Stimulated activated naive B cell treated with anti-CD40 and anti-IgM and Interleukin-4, amounts not matched to agents 10 μg/mL and 1 μg/mL and 100 μg/mL, for 72 hours (primary cell): Measurements from ENCODE around the gene ELF4.

Experiments used
- ATAC-seq, 2 donors: fragments of 150-1000 bp; cut with Tn5 transposase; replicated peaks; 2 replicates each; pipeline ENCODE4 v1.10.0; 2021; ENCODE audit warnings: moderate library complexity in 1 of 2
- DNase-seq: peaks from one replicate; pipeline ENCODE4 v3.0.0; 2021
- H3K27ac Mint-ChIP-seq: one replicate; pipeline ENCODE4 v1.8.0; 2022; ENCODE audit warnings: mild to moderate bottlenecking, mixed read lengths
- H3K27me3 Mint-ChIP-seq, 2 donors: one replicate each; pipeline ENCODE4 v1.8.0; 2022; ENCODE audit warnings: mixed read lengths in 2 of 2
- H3K36me3 Mint-ChIP-seq, 2 donors: one replicate each; pipeline ENCODE4 v1.8.0; 2022; ENCODE audit warnings: mixed read lengths in 2 of 2, mild to moderate bottlenecking in 1 of 2
- H3K4me1 Mint-ChIP-seq, 2 donors: one replicate each; pipeline ENCODE4 v1.8.0; 2022; ENCODE audit warnings: mixed read lengths in 2 of 2, mild to moderate bottlenecking in 1 of 2
- H3K4me3 Mint-ChIP-seq, 2 donors: one replicate each; pipeline ENCODE4 v1.8.0; 2022; ENCODE audit warnings: mild to moderate bottlenecking in 2 of 2, mixed read lengths in 2 of 2, moderate library complexity in 1 of 2
- H3K9me3 Mint-ChIP-seq, 2 donors: one replicate each; pipeline ENCODE4 v1.8.0; 2022; ENCODE audit warnings: mixed read lengths in 2 of 2, mild to moderate bottlenecking in 1 of 2

Gene ELF4

GRCh38 chrX:130105244-130105643 lies 5.1 kb downstream of the ELF4 start:
- Mint-ChIP-seq H3K9me3 (no peaks in the 10 kb centered on the region), H3K27ac (no peak overlapping the region), H3K4me3 (no peak overlapping the region), H3K27me3 (peaks cover 0 to 3% of the 10 kb centered on the region in 2 donors), H3K36me3 (peaks cover 11 to 12% of the 10 kb centered on the region in 2 donors), H3K4me1 (peaks cover 23 to 75% of the 10 kb centered on the region in 2 donors)
- DNase-seq = no peak
- ATAC-seq = no peak

- Mint-ChIP-seq H3K4me1 (peaks cover 24 to 80% of the 10 kb centered on the region in 2 donors), H3K27ac (no peak overlapping the region)
These were observed 6.7 kb downstream of the ELF4 start for GRCh38 chrX:130103605-130104004.

DNA sequence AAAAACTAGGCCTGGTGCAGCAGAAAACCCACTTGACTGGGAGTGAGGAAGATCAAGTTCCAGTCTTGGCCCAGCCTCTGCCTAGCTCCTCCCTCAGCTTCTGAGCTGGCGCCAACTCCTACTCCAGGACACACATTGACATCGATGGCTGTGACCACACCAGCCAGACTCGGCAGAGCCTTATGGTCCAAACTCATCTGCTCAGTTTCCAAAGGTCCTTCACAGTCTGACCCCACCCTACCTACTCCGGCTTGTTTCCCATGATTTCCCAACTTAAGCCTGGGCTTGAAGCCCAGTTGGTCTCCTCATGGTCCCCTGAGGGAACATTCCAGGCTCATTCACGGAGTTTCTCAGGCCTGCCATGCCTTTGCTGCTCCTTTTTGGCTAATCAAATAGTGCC lies 10.1 kb downstream of the ELF4 start:
- H3K27me3 Mint-ChIP-seq = peaks cover 0 to 3% of the 10 kb centered on the region in 2 donors
- H3K27ac Mint-ChIP-seq = no peak overlapping the region
- DNase-seq (no peak), ATAC-seq (no peak)
- peaks cover 0 to 2% of the 10 kb centered on the region in 2 donors for H3K36me3 Mint-ChIP-seq
- H3K9me3 Mint-ChIP-seq = no peaks in the 10 kb centered on the region
- no peak overlapping the region for H3K4me3 Mint-ChIP-seq
- H3K4me1 Mint-ChIP-seq = peaks cover 22 to 67% of the 10 kb centered on the region in 2 donors

More at GRCh38 chrX:130103605-130104004, 6.7 kb downstream of the ELF4 start:
- Mint-ChIP-seq H3K27me3 (peaks cover 0 to 3% of the 10 kb centered on the region in 2 donors), H3K36me3 (peaks cover 4 to 7% of the 10 kb centered on the region in 2 donors), H3K4me3 (no peak overlapping the region), H3K9me3 (no peaks in the 10 kb centered on the region)
- ATAC-seq (no peak), DNase-seq (no peak)

DNA sequence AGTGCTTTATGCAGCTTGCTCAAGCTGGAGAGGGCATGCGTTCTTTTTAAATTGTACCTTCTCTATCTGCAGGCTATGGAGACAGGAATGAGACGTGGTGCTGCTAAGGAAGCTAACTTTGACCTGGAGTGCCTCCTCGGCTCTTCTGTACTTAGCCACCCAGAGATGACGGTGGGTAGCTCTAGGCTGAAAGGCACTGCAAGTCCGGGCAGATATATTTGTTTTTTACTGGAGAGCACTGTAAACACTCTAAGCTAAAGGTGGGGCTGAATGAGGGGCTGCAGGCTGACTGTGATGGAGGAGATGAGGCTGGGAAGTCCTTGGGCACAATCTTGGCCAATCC lies 12.1 kb downstream of the ELF4 start:
- Mint-ChIP-seq H3K9me3 (no peaks in the 10 kb centered on the region), H3K4me1 (peaks cover 21 to 57% of the 10 kb centered on the region in 2 donors), H3K27ac (no peak overlapping the region), H3K27me3 (no peaks in the 10 kb centered on the region), H3K36me3 (peaks cover 0 to 2% of the 10 kb centered on the region in 2 donors), H3K4me3 (no peak overlapping the region)
- ATAC-seq (no peak), DNase-seq (no peak)

DNA sequence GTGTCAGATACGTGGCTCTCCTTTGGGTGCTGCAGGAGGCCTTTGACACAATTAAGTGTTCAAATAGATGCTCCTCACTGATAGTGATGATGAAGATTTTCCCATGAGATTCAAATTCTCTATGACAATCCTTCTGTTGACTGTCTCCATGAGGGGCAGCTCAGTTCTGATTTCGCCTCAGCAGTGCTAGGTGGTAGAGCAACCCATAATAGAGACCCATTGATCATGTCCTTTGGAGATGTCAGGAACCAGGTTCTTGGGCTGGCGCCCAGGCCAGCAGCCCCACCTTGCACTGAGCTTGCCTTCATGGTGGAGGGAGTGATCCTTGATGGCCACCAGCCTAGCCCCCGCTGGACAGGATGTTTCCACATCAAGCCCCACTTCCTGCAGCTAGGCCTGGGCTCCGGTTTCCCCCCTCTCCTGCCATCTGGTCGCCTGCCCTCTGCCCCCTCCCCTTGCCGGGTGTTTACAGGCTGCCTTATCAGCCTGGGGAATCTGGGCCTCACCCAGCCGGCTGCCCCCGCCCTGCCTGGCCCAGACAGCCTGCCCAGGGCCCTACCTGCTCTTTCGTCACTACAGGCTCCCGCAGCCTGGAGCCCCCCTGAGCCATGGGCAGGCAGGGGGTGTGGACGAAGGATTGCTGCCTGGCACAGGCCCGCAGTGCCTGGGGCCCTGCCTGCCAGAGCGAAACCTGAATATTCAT lies 12.6 kb downstream of the ELF4 start:
- H3K4me3 Mint-ChIP-seq = no peak overlapping the region
- no peaks in the 10 kb centered on the region for H3K9me3 Mint-ChIP-seq
- no peak overlapping the region for H3K27ac Mint-ChIP-seq
- H3K4me1 Mint-ChIP-seq = peaks cover 20 to 56% of the 10 kb centered on the region in 2 donors
- ATAC-seq = no peak
- H3K36me3 Mint-ChIP-seq = peaks cover 0 to 1% of the 10 kb centered on the region in 2 donors
- no peak for DNase-seq
- no peaks in the 10 kb centered on the region for H3K27me3 Mint-ChIP-seq

- Mint-ChIP-seq H3K4me3 (no peak overlapping the region), H3K36me3 (peaks cover 2 to 7% of the 10 kb centered on the region in 2 donors), H3K9me3 (no peaks in the 10 kb centered on the region), H3K27ac (peak overlapping the region; percentile 20), H3K27me3 (no peaks in the 10 kb centered on the region), H3K4me1 (peaks cover 30 to 60% of the 10 kb centered on the region in 2 donors)
- no peak for ATAC-seq
- no peak for DNase-seq
These were observed 14.9 kb downstream of the ELF4 start for GRCh38 chrX:130095249-130096030.

- peak overlapping the region; percentile 20 for H3K27ac Mint-ChIP-seq
- H3K36me3 Mint-ChIP-seq = peaks cover 2 to 10% of the 10 kb centered on the region in 2 donors
- H3K4me3 Mint-ChIP-seq = no peak overlapping the region
- ATAC-seq = no peak
- no peaks in the 10 kb centered on the region for H3K9me3 Mint-ChIP-seq
- peaks cover 34 to 60% of the 10 kb centered on the region in 2 donors for H3K4me1 Mint-ChIP-seq
- DNase-seq = no peak
- no peaks in the 10 kb centered on the region for H3K27me3 Mint-ChIP-seq
These were observed 15.6 kb downstream of the ELF4 start for GRCh38 chrX:130094696-130095095.

GRCh38 chrX:130093271-130093670 lies 17.0 kb downstream of the ELF4 start:
- H3K4me1 Mint-ChIP-seq = peaks cover 33 to 59% of the 10 kb centered on the region in 2 donors
- H3K27me3 Mint-ChIP-seq = no peaks in the 10 kb centered on the region
- H3K36me3 Mint-ChIP-seq = peaks cover 2 to 10% of the 10 kb centered on the region in 2 donors
- no peaks in the 10 kb centered on the region for H3K9me3 Mint-ChIP-seq
- no peak for ATAC-seq
- H3K27ac Mint-ChIP-seq = no peak overlapping the region
- no peak overlapping the region for H3K4me3 Mint-ChIP-seq
- no peak for DNase-seq

- DNase-seq = peak; percentile 88
- Mint-ChIP-seq H3K4me3 (peak overlapping the region; percentile 86 to 90), H3K27ac (peak overlapping the region; percentile 97), H3K27me3 (no peaks in the 10 kb centered on the region), H3K9me3 (no peaks in the 10 kb centered on the region), H3K36me3 (peaks cover 2 to 10% of the 10 kb centered on the region in 2 donors), H3K4me1 (peaks cover 35 to 65% of the 10 kb centered on the region in 2 donors)
- peak; percentile 97 for ATAC-seq
These were observed 18.2 kb downstream of the ELF4 start for GRCh38 chrX:130091980-130092522.

DNA sequence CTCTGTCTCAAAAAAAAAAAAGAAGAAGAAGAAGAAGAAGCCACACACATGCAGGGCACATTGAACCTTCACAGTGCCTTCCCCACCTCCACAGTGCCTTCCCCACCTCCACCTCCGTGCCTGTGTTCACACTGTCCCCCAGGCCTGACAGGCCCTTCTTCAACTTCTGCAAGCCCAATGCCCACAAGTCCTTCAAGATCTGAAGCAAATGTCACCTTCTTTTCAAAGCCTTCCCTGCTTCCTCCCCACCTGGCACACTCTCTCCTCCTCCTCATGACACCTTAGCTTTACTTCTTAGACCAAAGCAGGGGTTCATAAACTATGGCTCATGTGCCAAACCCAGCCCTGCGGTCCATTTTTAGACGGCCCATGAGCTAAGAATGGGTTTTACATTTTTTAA lies 19.9 kb downstream of the ELF4 start:
- no peak for DNase-seq
- H3K27me3 Mint-ChIP-seq = no peaks in the 10 kb centered on the region
- no peaks in the 10 kb centered on the region for H3K9me3 Mint-ChIP-seq
- peak overlapping the region; percentile 63 for H3K27ac Mint-ChIP-seq
- H3K4me1 Mint-ChIP-seq = peaks cover 45 to 70% of the 10 kb centered on the region in 2 donors
- peaks cover 3 to 14% of the 10 kb centered on the region in 2 donors for H3K36me3 Mint-ChIP-seq
- peak overlapping the region; percentile 22 to 63 for H3K4me3 Mint-ChIP-seq
- no peak for ATAC-seq

DNA sequence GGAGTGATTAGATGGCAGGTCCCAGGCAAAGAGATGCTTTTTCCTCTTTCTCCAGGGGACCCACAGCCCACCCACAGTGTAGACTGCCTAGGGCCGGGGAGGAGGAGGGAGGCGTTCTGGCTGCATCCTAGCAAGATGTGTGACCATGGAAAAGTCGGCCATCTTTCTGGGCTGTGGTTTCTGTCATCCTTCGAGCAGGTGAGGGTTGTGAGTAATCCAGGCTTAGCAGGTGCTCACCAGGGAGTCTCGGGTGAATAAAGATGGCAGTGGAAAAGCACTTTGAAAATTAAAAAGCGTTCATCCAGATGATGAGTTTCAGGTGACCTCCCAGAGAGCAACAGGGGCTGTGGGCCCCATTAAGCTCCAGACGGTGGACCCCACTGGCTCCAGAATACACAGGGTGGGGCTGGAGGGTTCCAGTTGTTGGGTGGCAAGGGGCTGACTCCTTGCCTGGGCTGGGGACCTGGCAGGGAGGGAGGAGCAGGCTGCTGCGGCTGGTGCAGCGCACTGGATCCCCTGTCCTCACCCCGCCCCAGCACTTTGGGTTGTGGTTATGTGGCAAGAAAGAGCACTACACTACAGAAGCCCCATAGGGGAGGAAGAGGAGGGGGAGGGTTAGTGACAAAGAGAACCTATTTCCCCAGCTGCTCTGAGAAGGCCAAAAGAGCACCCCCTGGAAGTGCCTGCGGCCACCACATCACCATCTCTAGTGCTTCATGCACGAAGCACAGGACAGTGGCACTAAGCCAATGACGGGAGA lies 23.7 kb downstream of the ELF4 start:
- peak; percentile 40 to 49 for ATAC-seq
- no peaks in the 10 kb centered on the region for H3K27me3 Mint-ChIP-seq
- peak; percentile 21 for DNase-seq
- H3K9me3 Mint-ChIP-seq = no peaks in the 10 kb centered on the region
- peaks cover 3 to 10% of the 10 kb centered on the region in 2 donors for H3K36me3 Mint-ChIP-seq
- H3K4me1 Mint-ChIP-seq = peaks cover 61 to 82% of the 10 kb centered on the region in 2 donors
- H3K4me3 Mint-ChIP-seq = peak overlapping the region; percentile 61 to 69
- peak overlapping the region; percentile 43 for H3K27ac Mint-ChIP-seq

GRCh38 chrX:130085551-130086446 lies 24.5 kb downstream of the ELF4 start:
- peaks cover 64 to 86% of the 10 kb centered on the region in 2 donors for H3K4me1 Mint-ChIP-seq
- no peaks in the 10 kb centered on the region for H3K27me3 Mint-ChIP-seq
- peak overlapping the region; percentile 78 for H3K27ac Mint-ChIP-seq
- H3K36me3 Mint-ChIP-seq = peaks cover 3 to 8% of the 10 kb centered on the region in 2 donors
- H3K4me3 Mint-ChIP-seq = peak overlapping the region; percentile 69 to 78
- H3K9me3 Mint-ChIP-seq = no peaks in the 10 kb centered on the region
- no peak for DNase-seq
- no peak for ATAC-seq

DNA sequence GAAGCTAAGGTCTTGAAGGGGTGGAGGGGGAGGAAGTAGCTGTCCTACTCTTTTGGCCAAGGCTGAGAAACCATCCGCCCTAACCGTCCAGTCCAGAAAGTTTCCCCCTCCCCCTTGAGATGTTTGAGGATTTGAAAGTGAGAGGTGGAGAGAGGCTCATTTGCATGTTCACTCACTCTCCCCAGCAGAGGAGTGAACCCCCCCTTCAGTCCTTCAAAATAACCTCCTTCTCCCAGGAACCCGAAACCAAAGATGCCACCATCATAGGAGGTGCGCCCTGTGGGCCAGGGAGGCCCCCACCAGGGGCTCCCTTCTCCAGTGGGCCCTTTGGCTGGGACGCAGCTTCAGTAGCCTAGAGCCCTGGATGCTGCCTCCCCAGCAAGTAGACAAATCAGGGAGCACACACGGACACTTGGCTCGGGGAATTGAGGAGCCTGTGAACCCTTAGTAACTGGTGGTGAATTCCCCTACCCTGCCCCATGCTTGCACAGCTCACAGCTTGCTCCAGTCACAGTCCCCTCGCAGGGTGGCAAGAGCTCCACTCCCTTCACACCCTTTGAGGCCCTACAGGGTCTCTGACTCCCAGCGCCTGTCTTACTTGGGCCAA lies 25.6 kb downstream of the ELF4 start:
- Mint-ChIP-seq H3K9me3 (no peaks in the 10 kb centered on the region), H3K27ac (peak overlapping the region; percentile 96), H3K4me1 (peaks cover 63 to 77% of the 10 kb centered on the region in 2 donors), H3K27me3 (no peaks in the 10 kb centered on the region), H3K36me3 (peaks cover 4 to 6% of the 10 kb centered on the region in 2 donors), H3K4me3 (peak overlapping the region; percentile 78 to 81)
- ATAC-seq (peak; percentile 46 to 50), DNase-seq (peak; percentile 41)
